NCI-H526 (cell line): Measurements from ENCODE around the gene MSI2.

ENCODE experiments used
- DNase-seq, 2 experiments: peaks; one replicate each; lab custom pipeline; 2025; lab: John Stamatoyannopoulos, UW

The MSI2 gene

GRCh38 chr17:57440522-57441269 is 184.4 kb downstream of the MSI2 start:
- DNase-seq: peak; percentile 39 to 60

- DNase-seq: no peak
Measured at GRCh38 chr17:57441270-57441600, 184.9 kb downstream of the MSI2 start.

GRCh38 chr17:57442401-57442823 is 186.1 kb downstream of the MSI2 start:
- DNase-seq: no peak

- DNase-seq: no peak
Measured at GRCh38 chr17:57442914-57443571, 186.7 kb downstream of the MSI2 start.

- DNase-seq: no peak
Measured at GRCh38 chr17:57443781-57444180, 187.5 kb downstream of the MSI2 start.

- no peak for DNase-seq
Measured at GRCh38 chr17:57444682-57445450, 188.5 kb downstream of the MSI2 start.

GRCh38 chr17:57445772-57446472 is 189.6 kb downstream of the MSI2 start:
- no peak for DNase-seq

- DNase-seq: no peak
Measured at GRCh38 chr17:57447357-57447989, 191.2 kb downstream of the MSI2 start.

- DNase-seq: no peak
Measured at GRCh38 chr17:57447990-57448758, 191.9 kb downstream of the MSI2 start.

- DNase-seq: no peak
Measured at GRCh38 chr17:57448759-57449283, 192.5 kb downstream of the MSI2 start.

- DNase-seq: no peak
Measured at GRCh38 chr17:57451191-57451590, 194.9 kb downstream of the MSI2 start.

GRCh38 chr17:57451643-57452042 is 195.3 kb downstream of the MSI2 start:
- DNase-seq: no peak

GRCh38 chr17:57453841-57454425 is 197.6 kb downstream of the MSI2 start:
- no peak for DNase-seq

- no peak for DNase-seq
Measured at GRCh38 chr17:57454729-57455062, 198.4 kb downstream of the MSI2 start.

GRCh38 chr17:57455063-57455914 is 199.0 kb downstream of the MSI2 start:
- DNase-seq: no peak

- no peak for DNase-seq
Measured at GRCh38 chr17:57456622-57457021, 200.3 kb downstream of the MSI2 start.

- DNase-seq: no peak
Measured at GRCh38 chr17:57457188-57457587, 200.9 kb downstream of the MSI2 start.

GRCh38 chr17:57458718-57459285 is 202.5 kb downstream of the MSI2 start:
- DNase-seq: no peak

- no peak for DNase-seq
Measured at GRCh38 chr17:57459286-57459915, 203.1 kb downstream of the MSI2 start.
